Choroid plexus epithelial cell (primary cell): ENCODE results near the gene RYR3.

Source experiments
- DNase-seq: peaks from one replicate; pipeline ENCODE4 v3.0.0-alpha.2; 2010; ENCODE audit warnings: low read depth
- H3K4me3 ChIP-seq: 2 replicates; pipeline ENCODE4 v1.5.1; 2011; ENCODE audit warnings: low read depth, mild to moderate bottlenecking, control low read depth, low read length, moderate library complexity
- CTCF ChIP-seq: conservative IDR thresholded peaks from 2 replicates; pipeline ENCODE4 v1.5.1; 2011; ENCODE audit warnings: low read depth, mild to moderate bottlenecking, control low read depth, inconsistent platforms, low read length, moderate library complexity

Gene RYR3

GRCh38 chr15:33378866-33379480 lies 68.2 kb downstream of the RYR3 start:
- no peak overlapping the region for H3K4me3 ChIP-seq
- DNase-seq = no peak
- no peak for TF ChIP-seq CTCF

- H3K4me3 ChIP-seq = no peak overlapping the region
- TF ChIP-seq CTCF = no peak
- no peak for DNase-seq
Measured at GRCh38 chr15:33380406-33380805, 69.6 kb downstream of the RYR3 start.

GRCh38 chr15:33382491-33382890 lies 71.7 kb downstream of the RYR3 start:
- no peak overlapping the region for H3K4me3 ChIP-seq
- no peak for DNase-seq
- no peak for TF ChIP-seq CTCF

GRCh38 chr15:33384307-33384706 lies 73.5 kb downstream of the RYR3 start:
- no peak for TF ChIP-seq CTCF
- DNase-seq = no peak

GRCh38 chr15:33392453-33392852 lies 81.7 kb downstream of the RYR3 start:
- DNase-seq = no peak
- no peak for TF ChIP-seq CTCF
- H3K4me3 ChIP-seq = no peak overlapping the region

More at GRCh38 chr15:33384307-33384706, 73.5 kb downstream of the RYR3 start:
- no peak overlapping the region for H3K4me3 ChIP-seq

- no peak for DNase-seq
- H3K4me3 ChIP-seq = no peak overlapping the region
- TF ChIP-seq CTCF = no peak
Measured at GRCh38 chr15:33393546-33393945, 82.8 kb downstream of the RYR3 start.

GRCh38 chr15:33395321-33395720 lies 84.6 kb downstream of the RYR3 start:
- H3K4me3 ChIP-seq = no peak overlapping the region
- TF ChIP-seq CTCF = no peak
- DNase-seq = no peak
